LNCaP clone FGC (cell line): ENCODE results near the gene CDH5.

Experiments
- DNase-seq: peaks from one replicate; pipeline ENCODE4 v3.0.0-alpha.2; 2011; ENCODE audit warnings: low read depth
- H3K4me3 ChIP-seq: 2 replicates; pipeline ENCODE4 v1.5.1; 2011; ENCODE audit warnings: mild to moderate bottlenecking, low read depth, low read length, control low read depth
- TF ChIP-seq, protein P1 (sequence below): IDR thresholded peaks from 2 replicates; pipeline ENCODE4 v1.5.1; 2012; ENCODE audit warnings: mild to moderate bottlenecking; ENCODE audit not compliant: control insufficient read depth, insufficient read depth; ENCODE audit errors: extremely low read depth

The CDH5 gene

DNA sequence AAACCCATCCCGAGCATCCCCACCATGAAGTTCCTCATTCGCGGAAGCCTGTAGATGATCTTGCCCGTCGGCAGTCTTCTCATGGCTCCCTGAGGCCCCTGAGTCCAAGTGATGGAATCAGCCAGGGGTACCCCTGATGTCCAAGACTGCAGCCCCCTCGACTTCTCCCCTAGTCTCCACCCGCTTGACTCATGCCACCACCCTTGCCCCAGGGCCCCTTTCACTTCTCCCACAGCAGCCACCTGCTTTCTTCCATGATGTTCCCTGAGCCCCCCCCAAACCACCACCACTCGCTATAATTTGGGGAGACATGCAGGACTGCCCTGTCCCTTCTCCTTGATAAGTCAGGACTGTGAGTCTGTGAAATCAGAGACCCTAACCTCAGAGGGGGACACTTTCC, 72.0 kb downstream of the CDH5 start:
- no peak for DNase-seq
- TF ChIP-seq, protein P1, sequence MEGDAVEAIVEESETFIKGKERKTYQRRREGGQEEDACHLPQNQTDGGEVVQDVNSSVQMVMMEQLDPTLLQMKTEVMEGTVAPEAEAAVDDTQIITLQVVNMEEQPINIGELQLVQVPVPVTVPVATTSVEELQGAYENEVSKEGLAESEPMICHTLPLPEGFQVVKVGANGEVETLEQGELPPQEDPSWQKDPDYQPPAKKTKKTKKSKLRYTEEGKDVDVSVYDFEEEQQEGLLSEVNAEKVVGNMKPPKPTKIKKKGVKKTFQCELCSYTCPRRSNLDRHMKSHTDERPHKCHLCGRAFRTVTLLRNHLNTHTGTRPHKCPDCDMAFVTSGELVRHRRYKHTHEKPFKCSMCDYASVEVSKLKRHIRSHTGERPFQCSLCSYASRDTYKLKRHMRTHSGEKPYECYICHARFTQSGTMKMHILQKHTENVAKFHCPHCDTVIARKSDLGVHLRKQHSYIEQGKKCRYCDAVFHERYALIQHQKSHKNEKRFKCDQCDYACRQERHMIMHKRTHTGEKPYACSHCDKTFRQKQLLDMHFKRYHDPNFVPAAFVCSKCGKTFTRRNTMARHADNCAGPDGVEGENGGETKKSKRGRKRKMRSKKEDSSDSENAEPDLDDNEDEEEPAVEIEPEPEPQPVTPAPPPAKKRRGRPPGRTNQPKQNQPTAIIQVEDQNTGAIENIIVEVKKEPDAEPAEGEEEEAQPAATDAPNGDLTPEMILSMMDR = no peak
- H3K4me3 ChIP-seq = no peak overlapping the region

DNA sequence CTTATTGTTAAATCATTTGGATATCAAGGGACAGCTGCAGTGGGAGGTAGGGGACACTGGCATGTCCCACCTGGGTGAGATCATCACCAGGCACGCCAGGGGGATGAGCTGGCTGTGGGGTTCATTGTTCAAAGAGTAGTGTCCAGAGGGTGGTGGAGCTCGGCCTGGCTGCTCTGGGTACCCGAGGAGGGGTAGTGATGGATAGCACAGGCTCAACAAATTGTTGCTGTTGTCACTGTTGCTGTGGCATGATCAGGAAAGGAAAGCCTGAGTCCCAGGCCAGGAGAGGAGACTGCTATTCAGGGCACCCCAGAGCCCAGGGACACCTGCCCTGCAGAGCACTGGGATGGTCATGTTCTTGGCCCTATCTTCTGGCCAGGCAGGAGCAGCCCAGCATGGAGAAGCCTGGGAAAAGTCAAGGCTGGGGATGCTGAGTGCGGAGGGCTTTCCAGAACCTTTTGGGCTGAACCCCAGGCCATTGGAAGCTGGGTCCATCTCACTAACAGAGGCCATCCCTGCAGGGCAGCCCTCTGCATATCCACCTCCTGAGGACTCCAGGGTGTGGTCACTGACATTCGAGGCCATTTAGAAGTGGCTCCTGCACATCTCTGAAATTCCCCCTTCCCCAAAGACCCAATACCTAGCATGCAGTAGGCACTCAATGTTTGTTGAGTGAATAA, 72.7 kb downstream of the CDH5 start:
- TF ChIP-seq, protein P1 = no peak
- DNase-seq = no peak
- no peak overlapping the region for H3K4me3 ChIP-seq

DNA sequence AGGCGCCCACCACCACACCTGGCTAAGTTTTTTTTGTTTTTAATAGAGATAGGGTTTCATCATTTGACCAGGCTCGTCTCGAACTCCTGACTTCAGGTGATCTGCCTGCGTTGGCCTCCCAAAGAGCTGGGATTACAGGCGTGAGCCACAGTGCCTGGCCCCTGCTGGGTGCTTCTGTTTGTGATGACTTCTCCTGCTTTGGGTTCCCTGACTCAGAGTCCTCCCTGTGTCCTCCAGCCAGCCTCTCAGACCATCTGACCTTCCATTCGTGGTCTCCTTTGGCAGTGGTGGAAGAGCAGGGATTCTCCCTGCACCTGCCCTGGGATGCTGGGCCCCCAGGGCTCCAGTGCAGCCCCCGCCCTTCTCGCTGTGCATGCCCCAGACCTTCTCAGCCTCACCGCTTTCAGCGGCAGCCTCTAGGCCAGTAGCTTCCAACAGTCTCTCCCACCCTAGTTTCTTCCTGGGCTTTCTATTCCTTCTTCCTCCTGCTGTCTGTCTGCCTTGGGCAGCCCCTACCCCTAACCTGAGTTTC, 73.8 kb downstream of the CDH5 start:
- no peak overlapping the region for H3K4me3 ChIP-seq
- TF ChIP-seq, protein P1 = no peak
- DNase-seq = no peak

DNA sequence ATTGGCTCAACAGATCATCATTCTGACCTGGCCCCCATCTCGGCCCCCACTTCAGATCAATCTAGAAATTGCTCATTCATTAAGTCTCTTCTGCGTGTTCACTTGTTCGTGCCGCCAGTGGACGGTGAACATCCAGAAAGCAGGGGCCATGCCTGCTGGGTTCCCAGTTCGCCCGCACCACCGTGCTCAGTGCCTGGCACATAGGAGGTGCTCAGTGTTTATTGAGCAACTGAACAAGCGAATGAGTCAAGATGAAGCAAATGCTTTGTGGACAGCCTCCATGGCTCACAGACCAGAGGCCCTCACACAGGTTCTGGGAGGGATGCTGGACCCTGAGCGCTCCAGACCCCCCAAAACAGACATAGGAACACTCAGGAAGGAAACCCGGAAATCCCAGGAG, 74.5 kb downstream of the CDH5 start:
- TF ChIP-seq, protein P1 = no peak
- no peak overlapping the region for H3K4me3 ChIP-seq
- DNase-seq = no peak

DNA sequence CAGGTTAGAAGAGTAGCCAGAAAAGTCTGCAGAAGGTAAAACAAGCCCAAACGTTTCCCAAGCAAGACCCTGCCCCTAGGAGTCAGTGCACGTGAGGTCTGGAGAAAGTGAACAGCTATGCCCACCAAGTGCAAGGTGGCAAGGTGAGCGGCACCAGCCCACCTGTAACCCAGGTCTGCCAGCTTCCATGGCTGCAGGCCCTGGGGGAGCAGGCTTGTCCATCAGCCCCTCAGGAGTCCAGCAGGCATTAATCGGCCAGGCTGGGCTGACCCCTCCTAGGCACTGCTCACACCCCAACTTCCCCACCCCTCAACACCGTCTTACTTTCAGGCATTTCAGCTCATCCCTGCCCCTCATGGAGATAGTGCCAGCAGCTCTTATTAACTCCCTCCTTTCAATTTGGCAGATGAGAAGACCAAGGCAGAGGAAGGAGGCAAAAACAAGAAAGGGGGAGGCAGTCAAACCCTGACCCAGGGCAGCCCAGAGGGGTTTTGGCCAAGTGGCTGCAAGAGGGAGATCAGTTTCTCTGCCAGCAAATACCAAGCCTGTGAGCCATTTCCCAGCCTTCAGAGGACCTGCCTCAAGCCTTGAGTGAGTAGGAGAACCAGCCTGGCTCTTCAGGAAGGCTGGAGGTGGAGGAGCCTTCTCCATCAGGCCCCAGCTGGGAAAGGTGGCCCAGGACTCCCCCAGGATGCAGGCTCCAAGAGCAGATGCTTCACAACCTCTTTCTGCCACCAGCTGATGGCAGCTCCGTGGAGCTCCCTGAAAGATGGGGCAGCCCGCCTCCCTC, 75.3 kb downstream of the CDH5 start:
- no peak overlapping the region for H3K4me3 ChIP-seq
- TF ChIP-seq, protein P1 = no peak
- DNase-seq = no peak

DNA sequence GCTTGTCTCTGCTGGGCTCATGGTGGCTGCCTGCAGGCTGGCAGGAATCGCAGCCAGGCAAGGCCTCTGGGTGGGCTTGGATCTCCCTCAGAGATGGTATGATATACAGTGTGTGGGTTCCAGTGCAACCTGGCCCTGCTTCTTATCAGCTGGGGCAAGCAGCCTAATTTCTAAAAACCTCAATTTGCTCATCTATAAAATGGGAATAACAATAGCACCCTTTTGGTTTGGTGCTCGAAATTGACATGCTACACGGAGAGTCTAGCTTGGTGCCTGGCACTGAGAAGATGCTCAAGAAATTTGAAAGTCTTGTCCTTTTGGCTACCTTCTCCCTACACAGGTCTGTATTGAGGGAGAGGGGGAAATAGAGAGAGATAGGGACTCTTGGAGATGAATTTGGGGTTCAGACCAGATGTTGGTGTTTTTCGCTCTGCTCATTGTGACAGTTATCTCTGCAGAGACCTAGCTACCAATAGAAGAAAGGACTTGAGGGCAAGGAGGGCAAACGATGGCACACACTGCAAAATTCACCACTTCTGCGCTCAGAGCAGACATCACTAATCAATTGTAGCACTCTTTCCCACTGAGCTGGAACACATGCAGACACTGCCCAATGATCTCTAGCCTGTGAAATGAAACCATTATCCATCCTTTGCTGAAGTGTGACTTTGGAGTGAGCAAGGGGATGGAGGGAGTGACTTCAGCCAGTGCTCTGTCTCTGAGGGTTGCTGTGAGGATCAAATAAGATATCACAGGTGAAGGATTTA, 76.2 kb downstream of the CDH5 start:
- DNase-seq = no peak
- TF ChIP-seq, protein P1 = no peak
- H3K4me3 ChIP-seq = no peak overlapping the region
